WTC11 (cell line): Measurements from ENCODE around the gene AKT1S1. TPM values are rescaled to one million over a fixed set of nuclear protein-coding genes. Genes with fewer than 3 reads are reported as not detected.

Experiments used
- ATAC-seq: fragments of 200-7000 bp; cut with Tn5 transposase; 2 replicates; pipeline ENCODE4 v1.10.0; 2021; ENCODE audit warnings: mild to moderate bottlenecking, moderate library complexity
- CTCF ChIA-PET: fragments of 300-600 bp; sonication (Branson Sonifier 250); formaldehyde crosslinking; loops from one replicate; lab custom pipeline; 2021; ENCODE audit warnings: antibody characterized with exemption; lab: Charles Lee
- POLR2A ChIA-PET: fragments of 350-600 bp; sonication (Branson Sonifier 250); formaldehyde crosslinking; loops from one replicate; lab custom pipeline; 2021; ENCODE audit warnings: antibody characterized with exemption; lab: Charles Lee
- DNase-seq: peaks from one replicate; pipeline ENCODE4 v3.0.0; 2021; ENCODE audit warnings: low spot score
- H3K27ac Mint-ChIP-seq: 2 replicates; pipeline ENCODE4 v1.8.0; 2021; ENCODE audit warnings: mixed read lengths
- H3K27me3 Mint-ChIP-seq: 2 replicates; pipeline ENCODE4 v1.8.0; 2021; ENCODE audit warnings: low read depth, mild to moderate bottlenecking, moderate library complexity, mixed read lengths
- H3K36me3 Mint-ChIP-seq: 2 replicates; pipeline ENCODE4 v1.8.0; 2021; ENCODE audit warnings: mixed read lengths
- H3K4me1 Mint-ChIP-seq: 2 replicates; pipeline ENCODE4 v1.8.0; 2022; ENCODE audit warnings: mixed read lengths
- H3K4me3 Mint-ChIP-seq: 2 replicates; pipeline ENCODE4 v1.8.0; 2021; ENCODE audit warnings: mild to moderate bottlenecking, moderate library complexity, mixed read lengths
- H3K9me3 Mint-ChIP-seq: 2 replicates; pipeline ENCODE4 v1.8.0; 2021; ENCODE audit warnings: mixed read lengths
- E2F1 ChIP-seq: sonication (generic); formaldehyde crosslinking; IDR thresholded peaks from 2 replicates; pipeline ENCODE4 v1.8.0; 2022; ENCODE audit warnings: mild to moderate bottlenecking, missing genetic modification reagents
- HMGXB4 ChIP-seq: sonication (generic); formaldehyde crosslinking; IDR thresholded peaks from 2 replicates; pipeline ENCODE4 v1.8.1; 2023; ENCODE audit warnings: mild to moderate bottlenecking, moderate library complexity, missing genetic modification reagents
- JAZF1 ChIP-seq: fragments of 250-450 bp; sonication (Bioruptor Pico); IDR thresholded peaks from 2 replicates; pipeline ENCODE4 v1.9.0; 2021; ENCODE audit warnings: moderate library complexity, mild to moderate bottlenecking, inconsistent platforms
- PRRX2 ChIP-seq: fragments of 250-450 bp; sonication (Bioruptor Pico); IDR thresholded peaks from 2 replicates; pipeline ENCODE4 v1.8.0; 2021; ENCODE audit warnings: mild to moderate bottlenecking
- ZNF263 ChIP-seq: sonication (generic); formaldehyde crosslinking; IDR thresholded peaks from 2 replicates; pipeline ENCODE4 v1.8.1; 2022; ENCODE audit warnings: low read depth, mild to moderate bottlenecking, moderate library complexity, missing genetic modification reagents
- ZNF317 ChIP-seq: sonication (generic); formaldehyde crosslinking; IDR thresholded peaks from 2 replicates; pipeline ENCODE4 v1.8.1; 2023; ENCODE audit warnings: low read depth, mild to moderate bottlenecking, moderate library complexity, missing genetic modification reagents, borderline replicate concordance
- ZNF425 ChIP-seq: fragments of 250-450 bp; sonication (Bioruptor Pico); conservative IDR thresholded peaks from 2 replicates; pipeline ENCODE4 v1.9.0; 2021; ENCODE audit warnings: mild to moderate bottlenecking
- total RNA-seq: library from RNA; stranded (reverse); gene quantifications from 3 replicates; pipeline ENCODE4 v1.2.3, GENCODE V29; 2021
- TF ChIP-seq, protein P1 (sequence below): sonication (generic); formaldehyde crosslinking; IDR thresholded peaks from 2 replicates; pipeline ENCODE4 v1.8.0; 2023; ENCODE audit warnings: missing genetic modification reagents, mild to moderate bottlenecking, borderline replicate concordance
- TF ChIP-seq, protein P2 (sequence below): fragments of 250-450 bp; sonication (Bioruptor Pico); IDR thresholded peaks from 2 replicates; pipeline ENCODE4 v1.8.0; 2021; ENCODE audit warnings: mild to moderate bottlenecking
- TF ChIP-seq, protein P3 (sequence below): sonication (generic); formaldehyde crosslinking; IDR thresholded peaks from 2 replicates; pipeline ENCODE4 v1.8.1; 2022; ENCODE audit warnings: mild to moderate bottlenecking, missing genetic modification reagents, moderate library complexity, borderline replicate concordance
- TF ChIP-seq, protein P4 (sequence below): sonication (generic); formaldehyde crosslinking; conservative IDR thresholded peaks from 2 replicates; pipeline ENCODE4 v1.8.1; 2022; ENCODE audit warnings: mild to moderate bottlenecking, missing genetic modification reagents

The AKT1S1 gene
- total RNA-seq, 1 experiment from 2014 or later = 47.8 TPM

DNA sequence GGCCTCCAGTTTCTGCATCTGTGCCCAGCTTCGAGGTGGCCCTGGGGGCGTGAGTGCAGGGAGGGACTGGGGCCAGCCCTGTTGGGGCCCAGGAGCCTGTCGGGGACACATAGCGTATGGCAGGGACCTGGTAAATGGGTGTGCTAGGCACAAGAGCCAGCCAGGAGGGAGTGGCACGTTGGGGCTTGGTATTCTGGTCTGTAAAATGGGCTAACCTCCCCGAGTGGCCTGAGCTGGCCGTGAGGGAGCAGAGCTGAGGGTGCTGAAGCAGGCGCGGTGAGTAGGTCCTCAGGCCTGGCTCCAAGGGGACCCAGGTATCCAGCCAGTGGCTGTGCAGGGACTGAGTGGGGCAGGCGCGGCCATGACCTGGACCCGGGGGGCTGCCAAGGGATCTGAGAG is 21.9 kb downstream of the AKT1S1 start (continued):
- TF ChIP-seq ZNF263 (CRISPR knock-in tag) (no peak), ZNF425 (CRISPR knock-in tag) (no peak), E2F1 (no peak)
- TF ChIP-seq, protein P1, sequence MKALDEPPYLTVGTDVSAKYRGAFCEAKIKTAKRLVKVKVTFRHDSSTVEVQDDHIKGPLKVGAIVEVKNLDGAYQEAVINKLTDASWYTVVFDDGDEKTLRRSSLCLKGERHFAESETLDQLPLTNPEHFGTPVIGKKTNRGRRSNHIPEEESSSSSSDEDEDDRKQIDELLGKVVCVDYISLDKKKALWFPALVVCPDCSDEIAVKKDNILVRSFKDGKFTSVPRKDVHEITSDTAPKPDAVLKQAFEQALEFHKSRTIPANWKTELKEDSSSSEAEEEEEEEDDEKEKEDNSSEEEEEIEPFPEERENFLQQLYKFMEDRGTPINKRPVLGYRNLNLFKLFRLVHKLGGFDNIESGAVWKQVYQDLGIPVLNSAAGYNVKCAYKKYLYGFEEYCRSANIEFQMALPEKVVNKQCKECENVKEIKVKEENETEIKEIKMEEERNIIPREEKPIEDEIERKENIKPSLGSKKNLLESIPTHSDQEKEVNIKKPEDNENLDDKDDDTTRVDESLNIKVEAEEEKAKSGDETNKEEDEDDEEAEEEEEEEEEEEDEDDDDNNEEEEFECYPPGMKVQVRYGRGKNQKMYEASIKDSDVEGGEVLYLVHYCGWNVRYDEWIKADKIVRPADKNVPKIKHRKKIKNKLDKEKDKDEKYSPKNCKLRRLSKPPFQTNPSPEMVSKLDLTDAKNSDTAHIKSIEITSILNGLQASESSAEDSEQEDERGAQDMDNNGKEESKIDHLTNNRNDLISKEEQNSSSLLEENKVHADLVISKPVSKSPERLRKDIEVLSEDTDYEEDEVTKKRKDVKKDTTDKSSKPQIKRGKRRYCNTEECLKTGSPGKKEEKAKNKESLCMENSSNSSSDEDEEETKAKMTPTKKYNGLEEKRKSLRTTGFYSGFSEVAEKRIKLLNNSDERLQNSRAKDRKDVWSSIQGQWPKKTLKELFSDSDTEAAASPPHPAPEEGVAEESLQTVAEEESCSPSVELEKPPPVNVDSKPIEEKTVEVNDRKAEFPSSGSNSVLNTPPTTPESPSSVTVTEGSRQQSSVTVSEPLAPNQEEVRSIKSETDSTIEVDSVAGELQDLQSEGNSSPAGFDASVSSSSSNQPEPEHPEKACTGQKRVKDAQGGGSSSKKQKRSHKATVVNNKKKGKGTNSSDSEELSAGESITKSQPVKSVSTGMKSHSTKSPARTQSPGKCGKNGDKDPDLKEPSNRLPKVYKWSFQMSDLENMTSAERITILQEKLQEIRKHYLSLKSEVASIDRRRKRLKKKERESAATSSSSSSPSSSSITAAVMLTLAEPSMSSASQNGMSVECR (CRISPR knock-in tag) = no peak
- TF ChIP-seq, protein P2, sequence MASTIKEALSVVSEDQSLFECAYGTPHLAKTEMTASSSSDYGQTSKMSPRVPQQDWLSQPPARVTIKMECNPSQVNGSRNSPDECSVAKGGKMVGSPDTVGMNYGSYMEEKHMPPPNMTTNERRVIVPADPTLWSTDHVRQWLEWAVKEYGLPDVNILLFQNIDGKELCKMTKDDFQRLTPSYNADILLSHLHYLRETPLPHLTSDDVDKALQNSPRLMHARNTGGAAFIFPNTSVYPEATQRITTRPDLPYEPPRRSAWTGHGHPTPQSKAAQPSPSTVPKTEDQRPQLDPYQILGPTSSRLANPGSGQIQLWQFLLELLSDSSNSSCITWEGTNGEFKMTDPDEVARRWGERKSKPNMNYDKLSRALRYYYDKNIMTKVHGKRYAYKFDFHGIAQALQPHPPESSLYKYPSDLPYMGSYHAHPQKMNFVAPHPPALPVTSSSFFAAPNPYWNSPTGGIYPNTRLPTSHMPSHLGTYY (CRISPR knock-in tag) = no peak
- TF ChIP-seq, all 79 proteins: peak for 0

GRCh38 chr19:49854378-49855263 is 22.5 kb downstream of the AKT1S1 start:
- Mint-ChIP-seq H3K27ac (no peak overlapping the region), H3K9me3 (no peaks in the 10 kb centered on the region), H3K4me3 (no peak overlapping the region), H3K4me1 (peaks cover 18% of the 10 kb centered on the region), H3K36me3 (peaks cover 28% of the 10 kb centered on the region), H3K27me3 (peaks cover 3% of the 10 kb centered on the region; the same call in 1 of the 2 replicates)
- ATAC-seq = no peak
- DNase-seq = no peak
- ChIA-PET CTCF (interaction anchor here (0.6 to 1.8 kb wide), 3 partner anchors 11 to 460 kb away, joined by 3 to 5 read pairs (median 5); no protein-coding TSS in a partner anchor), POLR2A (no interaction called here)
- TF ChIP-seq, protein P3, sequence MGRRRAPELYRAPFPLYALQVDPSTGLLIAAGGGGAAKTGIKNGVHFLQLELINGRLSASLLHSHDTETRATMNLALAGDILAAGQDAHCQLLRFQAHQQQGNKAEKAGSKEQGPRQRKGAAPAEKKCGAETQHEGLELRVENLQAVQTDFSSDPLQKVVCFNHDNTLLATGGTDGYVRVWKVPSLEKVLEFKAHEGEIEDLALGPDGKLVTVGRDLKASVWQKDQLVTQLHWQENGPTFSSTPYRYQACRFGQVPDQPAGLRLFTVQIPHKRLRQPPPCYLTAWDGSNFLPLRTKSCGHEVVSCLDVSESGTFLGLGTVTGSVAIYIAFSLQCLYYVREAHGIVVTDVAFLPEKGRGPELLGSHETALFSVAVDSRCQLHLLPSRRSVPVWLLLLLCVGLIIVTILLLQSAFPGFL (CRISPR knock-in tag) = no peak
- TF ChIP-seq PRRX2 (CRISPR knock-in tag) = 0 out of 2 replicates have a peak, but pooled peaks have one; percentile 20

GRCh38 chr19:49853852-49854377 is 23.2 kb downstream of the AKT1S1 start:
- POLR2A ChIA-PET = interaction anchor here (0.8 kb wide), 1 partner anchor 16 kb away, joined by 3 read pairs; no protein-coding TSS in a partner anchor
- Mint-ChIP-seq H3K27ac (no peak overlapping the region; the same call in 1 of the 2 replicates), H3K4me3 (peak overlapping the region; percentile 40), H3K9me3 (peaks cover 4% of the 10 kb centered on the region), H3K4me1 (peaks cover 22% of the 10 kb centered on the region), H3K36me3 (peaks cover 30% of the 10 kb centered on the region), H3K27me3 (peaks cover 3% of the 10 kb centered on the region; the same call in 1 of the 2 replicates)
- ATAC-seq (no peak), DNase-seq (no peak)
- CTCF ChIA-PET = interaction anchor here (0.6 to 1.8 kb wide), 3 partner anchors 11 to 460 kb away, joined by 3 to 5 read pairs (median 5); no protein-coding TSS in a partner anchor
- TF ChIP-seq, protein P4, sequence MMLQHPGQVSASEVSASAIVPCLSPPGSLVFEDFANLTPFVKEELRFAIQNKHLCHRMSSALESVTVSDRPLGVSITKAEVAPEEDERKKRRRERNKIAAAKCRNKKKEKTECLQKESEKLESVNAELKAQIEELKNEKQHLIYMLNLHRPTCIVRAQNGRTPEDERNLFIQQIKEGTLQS (CRISPR knock-in tag) = no peak
- TF ChIP-seq HMGXB4 (CRISPR knock-in tag) (no peak), PRRX2 (CRISPR knock-in tag) (no peak), JAZF1 (CRISPR knock-in tag) (no peak), ZNF317 (CRISPR knock-in tag) (no peak)
- TF ChIP-seq, protein P3 (CRISPR knock-in tag) = no peak
